ENCODE data around the gene GALNT2. TPM values are rescaled to one million over a fixed set of nuclear protein-coding genes. Genes with fewer than 3 reads are reported as not detected.

GALNT2 gene
- total and polyA plus RNA-seq, 2 of the 13 experiments (the other 11 are each of a cell fraction or from before 2014, with no cell fraction given), result 39.3 to 39.6 TPM

DNA sequence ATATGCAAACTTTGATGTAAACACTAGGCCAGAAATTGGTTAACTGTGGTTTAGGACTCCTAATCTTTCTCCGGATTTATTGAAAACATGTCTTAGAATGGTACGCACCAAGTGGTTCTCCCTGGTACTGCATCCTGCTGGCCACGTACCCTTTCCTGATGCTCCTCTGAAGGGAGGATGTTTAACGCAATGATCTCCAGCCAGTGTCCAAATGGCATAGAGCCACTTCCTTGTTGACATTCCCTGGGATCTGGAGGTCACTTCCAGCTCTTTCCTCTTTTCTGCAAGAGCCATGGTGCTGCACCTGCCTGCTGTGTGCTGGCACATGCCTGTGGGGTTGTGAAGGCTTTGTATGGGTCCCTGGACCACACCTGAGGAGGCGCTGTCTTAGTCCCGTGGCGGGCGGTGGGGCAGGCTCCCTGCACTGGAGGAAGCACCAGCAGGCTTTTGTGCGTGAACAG, 53.9 kb downstream of the GALNT2 start (continued):
- TF ChIP-seq MTF1 (CRISPR knock-in tag; IDR thresholded peaks at IDR 0.05) (no peak), GPN1 (CRISPR knock-in tag; IDR thresholded peaks at IDR 0.05; ENCODE audit: borderline replicate concordance) (no peak), ZNF615 (CRISPR knock-in tag; IDR thresholded peaks at IDR 0.05; ENCODE audit: borderline replicate concordance) (no peak), ELF1 (CRISPR knock-in tag; IDR thresholded peaks at IDR 0.05) (peak; percentile 59; the same call in 1 of the 2 replicates), ZNF382 (CRISPR knock-in tag; IDR thresholded peaks at IDR 0.05; ENCODE audit: borderline replicate concordance) (no peak), RBM22 (optimal IDR thresholded peaks at IDR 0.05; ENCODE audit: low read length) (no peak), NCOA1 (CRISPR knock-in tag; IDR thresholded peaks at IDR 0.05) (no peak), ZNF577 (CRISPR knock-in tag; IDR thresholded peaks at IDR 0.05; ENCODE audit: borderline replicate concordance, low read depth) (no peak), TBL1XR1 (IDR thresholded peaks at IDR 0.05; ENCODE audit: borderline replicate concordance, low read length, partially characterized antibody) (no peak), ZNF564 (CRISPR knock-in tag; IDR thresholded peaks at IDR 0.05) (no peak), POGZ (CRISPR knock-in tag; IDR thresholded peaks at IDR 0.05) (peak; percentile 46; the same call in 1 of the 2 replicates), ZNF883 (CRISPR knock-in tag; IDR thresholded peaks at IDR 0.05; ENCODE audit: not compliant biosample characterization) (no peak), FOSL2 (CRISPR knock-in tag; IDR thresholded peaks at IDR 0.05) (peak; percentile 41; the same call in 1 of the 2 replicates), MYC (CRISPR knock-in tag; IDR thresholded peaks at IDR 0.05; ENCODE audit: borderline replicate concordance) (no peak), ZBTB7A (CRISPR knock-in tag; IDR thresholded peaks at IDR 0.05) (no peak), ZNF7 (CRISPR knock-in tag; IDR thresholded peaks at IDR 0.05) (no peak), NFRKB (IDR thresholded peaks at IDR 0.05) (no peak), CBX1 (IDR thresholded peaks at IDR 0.05; ENCODE audit: low read depth) (no peak), SOX13 (IDR thresholded peaks at IDR 0.05) (no peak), SOX13 (CRISPR knock-in tag; conservative IDR thresholded peaks at IDR 0.05 in 1 of 2, IDR thresholded peaks at IDR 0.05 in 1 of 2) (peak in 1 of 2 experiments; percentile 22; a peak in 1 of 4 replicates), TAF15 (IDR thresholded peaks at IDR 0.05; ENCODE audit: low read depth, low read length, poor library complexity, severe bottlenecking) (no peak), KLF16 (CRISPR knock-in tag; IDR thresholded peaks at IDR 0.05) (no peak), ZSCAN22 (CRISPR knock-in tag; IDR thresholded peaks at IDR 0.05) (no peak), ZNF292 (CRISPR knock-in tag; IDR thresholded peaks at IDR 0.05; ENCODE audit: borderline replicate concordance, low read depth) (no peak), ZNF788 (CRISPR knock-in tag; IDR thresholded peaks at IDR 0.05; ENCODE audit: borderline replicate concordance) (no peak), ZFP62 (CRISPR knock-in tag; IDR thresholded peaks at IDR 0.05) (no peak), SRF (IDR thresholded peaks at IDR 0.05; ENCODE audit: low read depth, low read length) (no peak)
- TF ChIP-seq, protein P1, sequence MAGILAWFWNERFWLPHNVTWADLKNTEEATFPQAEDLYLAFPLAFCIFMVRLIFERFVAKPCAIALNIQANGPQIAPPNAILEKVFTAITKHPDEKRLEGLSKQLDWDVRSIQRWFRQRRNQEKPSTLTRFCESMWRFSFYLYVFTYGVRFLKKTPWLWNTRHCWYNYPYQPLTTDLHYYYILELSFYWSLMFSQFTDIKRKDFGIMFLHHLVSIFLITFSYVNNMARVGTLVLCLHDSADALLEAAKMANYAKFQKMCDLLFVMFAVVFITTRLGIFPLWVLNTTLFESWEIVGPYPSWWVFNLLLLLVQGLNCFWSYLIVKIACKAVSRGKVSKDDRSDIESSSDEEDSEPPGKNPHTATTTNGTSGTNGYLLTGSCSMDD (CRISPR knock-in tag; IDR thresholded peaks at IDR 0.05), result no peak
- TF ChIP-seq, protein P2, sequence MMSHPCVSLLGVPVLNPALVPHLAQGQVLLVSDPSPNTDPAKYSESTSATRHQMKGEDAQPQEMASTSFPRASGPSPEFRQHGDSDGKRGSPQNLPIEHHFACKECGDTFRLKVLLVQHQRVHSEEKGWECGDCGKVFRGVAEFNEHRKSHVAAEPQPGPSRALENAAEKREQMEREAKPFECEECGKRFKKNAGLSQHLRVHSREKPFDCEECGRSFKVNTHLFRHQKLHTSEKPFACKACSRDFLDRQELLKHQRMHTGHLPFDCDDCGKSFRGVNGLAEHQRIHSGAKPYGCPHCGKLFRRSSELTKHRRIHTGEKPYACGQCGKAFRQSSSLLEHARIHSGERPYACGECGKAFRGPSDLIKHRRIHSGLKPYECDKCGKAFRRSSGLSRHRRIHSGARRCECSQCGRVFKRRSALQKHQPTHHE (CRISPR knock-in tag; IDR thresholded peaks at IDR 0.05; ENCODE audit: borderline replicate concordance), result no peak
- TF ChIP-seq, protein P3, sequence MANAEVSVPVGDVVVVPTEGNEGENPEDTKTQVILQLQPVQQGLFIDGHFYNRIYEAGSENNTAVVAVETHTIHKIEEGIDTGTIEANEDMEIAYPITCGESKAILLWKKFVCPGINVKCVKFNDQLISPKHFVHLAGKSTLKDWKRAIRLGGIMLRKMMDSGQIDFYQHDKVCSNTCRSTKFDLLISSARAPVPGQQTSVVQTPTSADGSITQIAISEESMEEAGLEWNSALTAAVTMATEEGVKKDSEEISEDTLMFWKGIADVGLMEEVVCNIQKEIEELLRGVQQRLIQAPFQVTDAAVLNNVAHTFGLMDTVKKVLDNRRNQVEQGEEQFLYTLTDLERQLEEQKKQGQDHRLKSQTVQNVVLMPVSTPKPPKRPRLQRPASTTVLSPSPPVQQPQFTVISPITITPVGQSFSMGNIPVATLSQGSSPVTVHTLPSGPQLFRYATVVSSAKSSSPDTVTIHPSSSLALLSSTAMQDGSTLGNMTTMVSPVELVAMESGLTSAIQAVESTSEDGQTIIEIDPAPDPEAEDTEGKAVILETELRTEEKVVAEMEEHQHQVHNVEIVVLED (CRISPR knock-in tag; IDR thresholded peaks at IDR 0.05; ENCODE audit: borderline replicate concordance), result no peak

Measured in HepG2 (cell line).